ENCODE measurements around the gene ENPEP. TPM values are rescaled to one million over a fixed set of nuclear protein-coding genes. Genes with fewer than 3 reads are reported as not detected.
"Not testable (repeated sequence)": the region's sequence is repeated elsewhere in the genome, so short reads cannot be mapped to it uniquely, and the experiment has no call there.

Gene ENPEP
- total RNA-seq, 6 experiments from 2014 or later: 0.03 to 0.07 (median 0.03) TPM; not detected in 3

- H3K4me3 Mint-ChIP-seq: no peak overlapping the region
- H3K4me1 Mint-ChIP-seq (ENCODE audit: low read depth): peaks cover 44% of the 10 kb centered on the region
- no peak overlapping the region for H3K27ac Mint-ChIP-seq
- H3K9me3 Mint-ChIP-seq: no peaks in the 10 kb centered on the region
- TF ChIP-seq CTCF (IDR thresholded peaks at IDR 0.05): no peak
- no peak for DNase-seq
- no peaks in the 10 kb centered on the region; the same call in 1 of the 2 replicates for H3K27me3 Mint-ChIP-seq (ENCODE audit: insufficient read depth)
- H3K36me3 Mint-ChIP-seq (ENCODE audit: low read depth): no peaks in the 10 kb centered on the region
These were observed 10.3 kb downstream of the ENPEP start for GRCh38 chr4:110486256-110486655.

GRCh38 chr4:110486850-110487249 lies 10.9 kb downstream of the ENPEP start:
- not testable (repeated sequence) for H3K36me3 Mint-ChIP-seq (ENCODE audit: low read depth); H3K27me3 Mint-ChIP-seq (ENCODE audit: insufficient read depth); H3K9me3 Mint-ChIP-seq; DNase-seq; H3K27ac Mint-ChIP-seq; H3K4me3 Mint-ChIP-seq
- H3K4me1 Mint-ChIP-seq (ENCODE audit: low read depth): peaks cover 44% of the 10 kb centered on the region

- Mint-ChIP-seq H3K36me3 (ENCODE audit: low read depth) (no peaks in the 10 kb centered on the region), H3K27ac (no peak overlapping the region), H3K4me1 (ENCODE audit: low read depth) (peaks cover 44% of the 10 kb centered on the region), H3K27me3 (ENCODE audit: insufficient read depth) (peaks cover 1% of the 10 kb centered on the region), H3K4me3 (no peak overlapping the region), H3K9me3 (no peaks in the 10 kb centered on the region)
- no peak for DNase-seq
- TF ChIP-seq CTCF (IDR thresholded peaks at IDR 0.05): no peak
These were observed 11.9 kb downstream of the ENPEP start for GRCh38 chr4:110487873-110488272.

GRCh38 chr4:110489901-110490508 lies 14.1 kb downstream of the ENPEP start:
- Mint-ChIP-seq H3K27me3 (ENCODE audit: insufficient read depth) (peaks cover 10% of the 10 kb centered on the region), H3K4me3 (no peak overlapping the region), H3K27ac (no peak overlapping the region), H3K4me1 (ENCODE audit: low read depth) (peaks cover 24% of the 10 kb centered on the region), H3K36me3 (ENCODE audit: low read depth) (no peaks in the 10 kb centered on the region), H3K9me3 (no peaks in the 10 kb centered on the region)
- no peak for DNase-seq
- no peak for TF ChIP-seq CTCF (IDR thresholded peaks at IDR 0.05)

- Mint-ChIP-seq H3K9me3 (no peaks in the 10 kb centered on the region), H3K4me3 (no peak overlapping the region), H3K4me1 (ENCODE audit: low read depth) (peaks cover 6% of the 10 kb centered on the region; the same call in 1 of the 2 replicates), H3K36me3 (ENCODE audit: low read depth) (no peaks in the 10 kb centered on the region), H3K27ac (no peak overlapping the region), H3K27me3 (ENCODE audit: insufficient read depth) (peaks cover 10% of the 10 kb centered on the region)
- no peak for TF ChIP-seq CTCF (IDR thresholded peaks at IDR 0.05)
- DNase-seq: no peak
These were observed 16.6 kb downstream of the ENPEP start for GRCh38 chr4:110492522-110492921.

GRCh38 chr4:110493520-110493919 lies 17.6 kb downstream of the ENPEP start:
- Mint-ChIP-seq H3K27ac (no peak overlapping the region), H3K4me3 (no peak overlapping the region), H3K36me3 (ENCODE audit: low read depth) (no peaks in the 10 kb centered on the region), H3K4me1 (ENCODE audit: low read depth) (no peaks in the 10 kb centered on the region), H3K9me3 (no peaks in the 10 kb centered on the region), H3K27me3 (ENCODE audit: insufficient read depth) (peaks cover 10% of the 10 kb centered on the region)
- DNase-seq: no peak
- TF ChIP-seq CTCF (IDR thresholded peaks at IDR 0.05): no peak
